HEK293 (cell line): Measurements from ENCODE around the gene EID2.

Experiments
- BCL11B ChIP-seq: fragments of 450-650 bp; formaldehyde crosslinking; IDR thresholded peaks from 2 replicates; pipeline ENCODE4 v1.5.1; 2016; ENCODE audit warnings: low read depth, missing biosample characterization, missing genetic modification characterization
- GLIS1 ChIP-seq: fragments of 450-650 bp; formaldehyde crosslinking; IDR thresholded peaks from 2 replicates; pipeline ENCODE4 v1.5.1; 2016; ENCODE audit warnings: missing biosample characterization, missing genetic modification characterization
- HOXA7 ChIP-seq: sonication (generic); formaldehyde crosslinking; IDR thresholded peaks from 2 replicates; pipeline ENCODE4 v1.8.1; 2022; ENCODE audit warnings: missing genetic modification reagents, borderline replicate concordance
- MYNN ChIP-seq: fragments of 450-650 bp; formaldehyde crosslinking; IDR thresholded peaks from 2 replicates; pipeline ENCODE4 v1.5.1; 2016; ENCODE audit warnings: missing biosample characterization, missing genetic modification characterization, borderline replicate concordance
- SALL2 ChIP-seq: fragments of 450-650 bp; formaldehyde crosslinking; IDR thresholded peaks from 2 replicates; pipeline ENCODE4 v1.5.0; 2017; ENCODE audit warnings: missing biosample characterization, mild to moderate bottlenecking, missing genetic modification characterization, borderline replicate concordance
- SCRT2 ChIP-seq: fragments of 450-650 bp; formaldehyde crosslinking; IDR thresholded peaks from 2 replicates; pipeline ENCODE4 v1.5.1; 2016; ENCODE audit warnings: missing biosample characterization, missing genetic modification characterization
- TCF7L2 ChIP-seq: IDR thresholded peaks from 2 replicates; pipeline ENCODE4 v1.6.1; 2011; ENCODE audit warnings: low read depth, mild to moderate bottlenecking, inconsistent platforms, low read length, moderate library complexity, borderline replicate concordance
- ZBTB17 ChIP-seq: fragments of 450-650 bp; formaldehyde crosslinking; IDR thresholded peaks from 2 replicates; pipeline ENCODE4 v1.5.1; 2016; ENCODE audit warnings: missing biosample characterization, missing genetic modification characterization
- ZBTB8A ChIP-seq: fragments of 450-650 bp; formaldehyde crosslinking; IDR thresholded peaks from 2 replicates; pipeline ENCODE4 v1.5.1; 2016; ENCODE audit warnings: missing biosample characterization, missing genetic modification characterization
- ZNF202 ChIP-seq: fragments of 450-650 bp; formaldehyde crosslinking; IDR thresholded peaks from 2 replicates; pipeline ENCODE4 v1.5.1; 2016; ENCODE audit warnings: missing biosample characterization, missing genetic modification characterization, borderline replicate concordance
- ZNF23 ChIP-seq: fragments of 450-650 bp; formaldehyde crosslinking; IDR thresholded peaks from 2 replicates; pipeline ENCODE4 v1.5.1; 2016; ENCODE audit warnings: missing biosample characterization, missing genetic modification characterization, borderline replicate concordance
- ZNF24 ChIP-seq: fragments of 450-650 bp; formaldehyde crosslinking; IDR thresholded peaks from 2 replicates; pipeline ENCODE4 v1.5.1; 2016; ENCODE audit warnings: missing biosample characterization, missing genetic modification characterization
- ZNF274 ChIP-seq, 2 experiments: fragments of 200-500 bp in 1 of 2; fragments of 450-650 bp in 1 of 2; sonication (Bioruptor generic) in 1 of 2; formaldehyde crosslinking in 1 of 2; IDR thresholded peaks; 2 replicates each; pipeline versions ENCODE4 v1.5.1 to v1.6.1; 2014 to 2016; ENCODE audit warnings: borderline replicate concordance in 1 of 2, inconsistent platforms in 1 of 2, low read length in 1 of 2, missing biosample characterization in 1 of 2, missing genetic modification characterization in 1 of 2
- ZNF292 ChIP-seq: fragments of 450-650 bp; formaldehyde crosslinking; IDR thresholded peaks from 2 replicates; pipeline ENCODE4 v1.5.1; 2016; ENCODE audit warnings: low read depth, missing biosample characterization, missing genetic modification characterization, borderline replicate concordance
- ZNF426 ChIP-seq: fragments of 450-650 bp; formaldehyde crosslinking; IDR thresholded peaks from 2 replicates; pipeline ENCODE4 v1.5.1; 2017; ENCODE audit warnings: missing biosample characterization, missing genetic modification characterization, mild to moderate bottlenecking, inconsistent platforms, moderate library complexity
- ZNF501 ChIP-seq: fragments of 450-650 bp; formaldehyde crosslinking; IDR thresholded peaks from 2 replicates; pipeline ENCODE4 v1.5.1; 2016; ENCODE audit warnings: missing biosample characterization, missing genetic modification characterization
- ZNF521 ChIP-seq: fragments of 450-650 bp; formaldehyde crosslinking; IDR thresholded peaks from 2 replicates; pipeline ENCODE4 v1.5.1; 2017; ENCODE audit warnings: missing biosample characterization, mild to moderate bottlenecking, missing genetic modification characterization
- ZNF558 ChIP-seq: fragments of 450-650 bp; formaldehyde crosslinking; IDR thresholded peaks from 2 replicates; pipeline ENCODE4 v1.5.1; 2016; ENCODE audit warnings: missing biosample characterization, missing genetic modification characterization
- ZNF660 ChIP-seq: fragments of 450-650 bp; IDR thresholded peaks from 2 replicates; pipeline ENCODE4 v1.5.1; 2018; ENCODE audit warnings: missing biosample characterization, mild to moderate bottlenecking, missing genetic modification characterization
- ZNF707 ChIP-seq: fragments of 450-650 bp; formaldehyde crosslinking; IDR thresholded peaks from 2 replicates; pipeline ENCODE4 v1.5.1; 2016; ENCODE audit warnings: missing biosample characterization, missing genetic modification characterization
- ZNF768 ChIP-seq: fragments of 450-650 bp; formaldehyde crosslinking; IDR thresholded peaks from 2 replicates; pipeline ENCODE4 v1.5.1; 2018; ENCODE audit warnings: missing biosample characterization, mild to moderate bottlenecking, missing genetic modification characterization
- ZNF776 ChIP-seq: fragments of 450-650 bp; formaldehyde crosslinking; IDR thresholded peaks from 2 replicates; pipeline ENCODE4 v1.5.0; 2017; ENCODE audit warnings: missing biosample characterization, missing genetic modification characterization, borderline replicate concordance
- ZNF785 ChIP-seq: fragments of 450-650 bp; formaldehyde crosslinking; IDR thresholded peaks from 2 replicates; pipeline ENCODE4 v1.5.1; 2016; ENCODE audit warnings: missing biosample characterization, missing genetic modification characterization
- ZNF791 ChIP-seq: fragments of 450-650 bp; formaldehyde crosslinking; IDR thresholded peaks from 2 replicates; pipeline ENCODE4 v1.5.1; 2016; ENCODE audit warnings: missing biosample characterization, missing genetic modification characterization
- TF ChIP-seq, protein P1 (sequence below): fragments of 450-650 bp; formaldehyde crosslinking; IDR thresholded peaks from 2 replicates; pipeline ENCODE4 v1.5.1; 2017; ENCODE audit warnings: missing biosample characterization, missing genetic modification characterization
- TF ChIP-seq, protein P2 (sequence below): fragments of 450-650 bp; formaldehyde crosslinking; IDR thresholded peaks from 2 replicates; pipeline ENCODE4 v1.5.1; 2016; ENCODE audit warnings: missing biosample characterization, missing genetic modification characterization
- TF ChIP-seq, protein P3 (sequence below): fragments of 450-650 bp; formaldehyde crosslinking; IDR thresholded peaks from 2 replicates; pipeline ENCODE4 v1.5.1; 2016; ENCODE audit warnings: missing biosample characterization, missing genetic modification characterization
- TF ChIP-seq, protein P4 (sequence below): fragments of 450-650 bp; formaldehyde crosslinking; IDR thresholded peaks from 2 replicates; pipeline ENCODE4 v1.5.1; 2016; ENCODE audit warnings: missing biosample characterization, missing genetic modification characterization

EID2 gene

DNA sequence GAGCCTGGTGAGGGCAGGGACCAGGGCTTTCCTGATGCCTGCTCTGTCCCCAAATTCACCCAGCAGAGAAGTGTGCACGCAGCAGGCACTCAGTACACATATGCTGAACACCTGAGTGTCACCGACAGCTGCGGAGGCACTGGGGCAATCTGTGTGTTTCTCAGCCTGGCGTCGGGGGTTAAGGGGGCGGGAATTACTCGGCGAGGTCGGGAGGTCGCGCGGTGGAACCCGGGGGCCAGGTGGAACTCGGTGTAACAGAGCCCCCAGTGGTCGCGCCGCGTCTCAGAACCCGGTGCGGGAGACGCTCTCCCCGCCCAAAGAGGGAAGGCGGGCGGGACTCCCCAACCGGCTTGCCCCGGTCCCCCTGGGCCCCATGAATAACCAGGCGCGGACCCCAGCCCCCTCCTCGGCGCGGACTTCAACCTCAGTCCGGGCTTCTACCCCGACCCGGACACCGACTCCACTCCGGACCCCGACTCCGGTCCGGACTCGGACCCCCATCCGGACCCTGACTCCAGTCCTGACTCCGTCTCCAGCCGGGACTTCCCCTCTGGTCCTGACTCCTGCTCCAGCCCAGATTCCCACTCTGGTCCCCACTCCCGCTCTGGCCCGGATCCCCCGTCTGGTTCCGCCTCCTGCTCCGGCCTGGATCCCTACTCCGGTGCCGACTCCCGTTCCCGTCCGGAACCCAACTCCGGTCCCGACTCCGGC is 25.0 kb downstream of the EID2 start, which contains the start of gene SELENOV (continued):
- TF ChIP-seq ZNF660 (no peak), SCRT2 (no peak), ZNF521 (tag by site-specific recombination) (no peak), ZNF558 (tag by site-specific recombination) (no peak), ZNF785 (tag by site-specific recombination) (0 out of 2 replicates have a peak, but pooled peaks have one; percentile 21), GLIS1 (tag by site-specific recombination) (peak; percentile 27; the same call in 1 of the 2 replicates), BCL11B (tag by site-specific recombination) (no peak), ZNF274 (IDR thresholded peaks at IDR 0.05; ENCODE audit: low read length) (no peak), ZNF274 (tag by site-specific recombination; IDR thresholded peaks at IDR 0.05; ENCODE audit: borderline replicate concordance) (no peak), ZNF501 (tag by site-specific recombination) (no peak), ZNF768 (tag by site-specific recombination) (no peak; the same call in 1 of the 2 replicates), ZBTB17 (peak; percentile 47; the same call in 1 of the 2 replicates), ZNF23 (tag by site-specific recombination) (no peak), MYNN (tag by site-specific recombination) (no peak), ZBTB8A (tag by site-specific recombination) (no peak), ZNF776 (tag by site-specific recombination) (no peak), ZNF24 (tag by site-specific recombination) (no peak), ZNF202 (peak; percentile 53; the same call in 1 of the 2 replicates), HOXA7 (CRISPR knock-in tag) (no peak), ZNF426 (no peak), ZNF791 (tag by site-specific recombination) (no peak), ZNF292 (no peak), SALL2 (tag by site-specific recombination) (no peak), TCF7L2 (no peak), ZNF707 (no peak)
- TF ChIP-seq, protein P1, sequence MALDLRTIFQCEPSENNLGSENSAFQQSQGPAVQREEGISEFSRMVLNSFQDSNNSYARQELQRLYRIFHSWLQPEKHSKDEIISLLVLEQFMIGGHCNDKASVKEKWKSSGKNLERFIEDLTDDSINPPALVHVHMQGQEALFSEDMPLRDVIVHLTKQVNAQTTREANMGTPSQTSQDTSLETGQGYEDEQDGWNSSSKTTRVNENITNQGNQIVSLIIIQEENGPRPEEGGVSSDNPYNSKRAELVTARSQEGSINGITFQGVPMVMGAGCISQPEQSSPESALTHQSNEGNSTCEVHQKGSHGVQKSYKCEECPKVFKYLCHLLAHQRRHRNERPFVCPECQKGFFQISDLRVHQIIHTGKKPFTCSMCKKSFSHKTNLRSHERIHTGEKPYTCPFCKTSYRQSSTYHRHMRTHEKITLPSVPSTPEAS = no peak
- TF ChIP-seq, protein P2, sequence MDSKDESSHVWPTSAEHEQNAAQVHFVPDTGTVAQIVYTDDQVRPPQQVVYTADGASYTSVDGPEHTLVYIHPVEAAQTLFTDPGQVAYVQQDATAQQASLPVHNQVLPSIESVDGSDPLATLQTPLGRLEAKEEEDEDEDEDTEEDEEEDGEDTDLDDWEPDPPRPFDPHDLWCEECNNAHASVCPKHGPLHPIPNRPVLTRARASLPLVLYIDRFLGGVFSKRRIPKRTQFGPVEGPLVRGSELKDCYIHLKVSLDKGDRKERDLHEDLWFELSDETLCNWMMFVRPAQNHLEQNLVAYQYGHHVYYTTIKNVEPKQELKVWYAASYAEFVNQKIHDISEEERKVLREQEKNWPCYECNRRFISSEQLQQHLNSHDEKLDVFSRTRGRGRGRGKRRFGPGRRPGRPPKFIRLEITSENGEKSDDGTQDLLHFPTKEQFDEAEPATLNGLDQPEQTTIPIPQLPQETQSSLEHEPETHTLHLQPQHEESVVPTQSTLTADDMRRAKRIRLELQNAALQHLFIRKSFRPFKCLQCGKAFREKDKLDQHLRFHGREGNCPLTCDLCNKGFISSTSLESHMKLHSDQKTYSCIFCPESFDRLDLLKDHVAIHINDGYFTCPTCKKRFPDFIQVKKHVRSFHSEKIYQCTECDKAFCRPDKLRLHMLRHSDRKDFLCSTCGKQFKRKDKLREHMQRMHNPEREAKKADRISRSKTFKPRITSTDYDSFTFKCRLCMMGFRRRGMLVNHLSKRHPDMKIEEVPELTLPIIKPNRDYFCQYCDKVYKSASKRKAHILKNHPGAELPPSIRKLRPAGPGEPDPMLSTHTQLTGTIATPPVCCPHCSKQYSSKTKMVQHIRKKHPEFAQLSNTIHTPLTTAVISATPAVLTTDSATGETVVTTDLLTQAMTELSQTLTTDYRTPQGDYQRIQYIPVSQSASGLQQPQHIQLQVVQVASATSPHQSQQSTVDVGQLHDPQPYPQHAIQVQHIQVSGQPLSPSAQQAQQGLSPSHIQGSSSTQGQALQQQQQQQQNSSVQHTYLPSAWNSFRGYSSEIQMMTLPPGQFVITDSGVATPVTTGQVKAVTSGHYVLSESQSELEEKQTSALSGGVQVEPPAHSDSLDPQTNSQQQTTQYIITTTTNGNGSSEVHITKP = no peak
- TF ChIP-seq, protein P3, sequence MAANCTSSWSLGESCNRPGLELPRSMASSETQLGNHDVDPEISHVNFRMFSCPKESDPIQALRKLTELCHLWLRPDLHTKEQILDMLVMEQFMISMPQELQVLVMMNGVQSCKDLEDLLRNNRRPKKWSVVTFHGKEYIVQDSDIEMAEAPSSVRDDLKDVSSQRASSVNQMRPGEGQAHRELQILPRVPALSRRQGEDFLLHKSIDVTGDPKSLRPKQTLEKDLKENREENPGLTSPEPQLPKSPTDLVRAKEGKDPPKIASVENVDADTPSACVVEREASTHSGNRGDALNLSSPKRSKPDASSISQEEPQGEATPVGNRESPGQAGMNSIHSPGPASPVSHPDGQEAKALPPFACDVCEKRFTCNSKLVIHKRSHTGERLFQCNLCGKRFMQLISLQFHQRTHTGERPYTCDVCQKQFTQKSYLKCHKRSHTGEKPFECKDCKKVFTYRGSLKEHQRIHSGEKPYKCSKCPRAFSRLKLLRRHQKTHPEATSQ (tag by site-specific recombination) = 0 out of 2 replicates have a peak, but pooled peaks have one; percentile 28
- TF ChIP-seq, protein P4, sequence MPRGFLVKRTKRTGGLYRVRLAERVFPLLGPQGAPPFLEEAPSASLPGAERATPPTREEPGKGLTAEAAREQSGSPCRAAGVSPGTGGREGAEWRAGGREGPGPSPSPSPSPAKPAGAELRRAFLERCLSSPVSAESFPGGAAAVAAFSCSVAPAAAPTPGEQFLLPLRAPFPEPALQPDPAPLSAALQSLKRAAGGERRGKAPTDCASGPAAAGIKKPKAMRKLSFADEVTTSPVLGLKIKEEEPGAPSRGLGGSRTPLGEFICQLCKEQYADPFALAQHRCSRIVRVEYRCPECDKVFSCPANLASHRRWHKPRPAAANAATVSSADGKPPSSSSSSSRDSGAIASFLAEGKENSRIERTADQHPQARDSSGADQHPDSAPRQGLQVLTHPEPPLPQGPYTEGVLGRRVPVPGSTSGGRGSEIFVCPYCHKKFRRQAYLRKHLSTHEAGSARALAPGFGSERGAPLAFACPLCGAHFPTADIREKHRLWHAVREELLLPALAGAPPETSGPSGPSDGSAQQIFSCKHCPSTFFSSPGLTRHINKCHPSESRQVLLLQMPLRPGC = no peak
